Small intestine (tissue), 7 donors: ENCODE measurements around the gene ULK2. TPM values are rescaled to one million over a fixed set of nuclear protein-coding genes. Genes with fewer than 3 reads are reported as not detected.

ENCODE experiments used
- DNase-seq, 2 donors: peaks; one replicate each; pipeline versions ENCODE4 v3.0.0 to v3.0.0-alpha.2; 2013
- FAIRE-seq: peaks from 2 replicates; lab custom pipeline; 2012; peaks lifted over from hg19 to GRCh38; lab: Jason Lieb, UNC
- H3K27ac ChIP-seq, 3 donors: one replicate each; pipeline ENCODE4 v1.5.1; 2013; ENCODE audit warnings: low read length in 2 of 3, mild to moderate bottlenecking in 2 of 3, control low read depth in 1 of 3, inconsistent platforms in 1 of 3, low read depth in 1 of 3, moderate library complexity in 1 of 3
- H3K27me3 ChIP-seq, 3 donors: one replicate each; pipeline ENCODE4 v1.6.1; 2013; ENCODE audit warnings: low read length in 3 of 3, inconsistent platforms in 1 of 3; ENCODE audit not compliant: control insufficient read depth in 3 of 3, insufficient read depth in 3 of 3
- H3K36me3 ChIP-seq, 3 donors: one replicate each; pipeline ENCODE4 v1.6.1; 2013; ENCODE audit warnings: low read length in 3 of 3, inconsistent platforms in 1 of 3, low read depth in 1 of 3, mild to moderate bottlenecking in 1 of 3, moderate library complexity in 1 of 3; ENCODE audit not compliant: control insufficient read depth in 3 of 3, insufficient read depth in 2 of 3
- H3K4me1 ChIP-seq, 3 donors: one replicate each; pipeline ENCODE4 v1.6.1; 2013; ENCODE audit warnings: low read length in 2 of 3, inconsistent platforms in 1 of 3, low read depth in 1 of 3, mild to moderate bottlenecking in 1 of 3, moderate library complexity in 1 of 3; ENCODE audit not compliant: control insufficient read depth in 3 of 3, insufficient read depth in 2 of 3
- H3K4me3 ChIP-seq, 3 donors: one replicate each; pipeline ENCODE4 v1.5.1; 2013; ENCODE audit warnings: low read length in 3 of 3, control low read depth in 1 of 3, inconsistent platforms in 1 of 3, low read depth in 1 of 3, mild to moderate bottlenecking in 1 of 3, moderate library complexity in 1 of 3
- H3K9me3 ChIP-seq, 2 donors: one replicate each; pipeline ENCODE4 v1.6.1; 2013; ENCODE audit warnings: low read depth in 1 of 2, low read length in 1 of 2; ENCODE audit not compliant: control insufficient read depth in 2 of 2, insufficient read depth in 1 of 2
- WGBS, 3 donors: extraction: QIAGEN DNeasy Blood & Tissue Kit; methylation state at CpG; one replicate each; pipeline ENCODE4 v1.1.7; 2013; 5-methylcytosine and 5-hydroxymethylcytosine counted together
- polyA plus RNA-seq, 4 donors: library from polyadenylated mRNA; stranded (reverse) in 3 of 4; unstranded in 1 of 4; fragments of 200-250 nt in 3 of 4; fragments of 120-200 nt in 1 of 4; gene quantifications; one replicate each; pipeline versions ENCODE4 v1.2.1 to v1.2.3, GENCODE V29; 2013
- donor health status: healthy with polysubstance abuse.
- donor health status: control.
- donor health status: control.
- donor health status: Bipolar disorder and iron deficiency.
- donor health status: healthy.

The ULK2 gene
- polyA plus RNA-seq, 4 donors, result 1.8 to 11.4 (median 3.5) TPM

DNA sequence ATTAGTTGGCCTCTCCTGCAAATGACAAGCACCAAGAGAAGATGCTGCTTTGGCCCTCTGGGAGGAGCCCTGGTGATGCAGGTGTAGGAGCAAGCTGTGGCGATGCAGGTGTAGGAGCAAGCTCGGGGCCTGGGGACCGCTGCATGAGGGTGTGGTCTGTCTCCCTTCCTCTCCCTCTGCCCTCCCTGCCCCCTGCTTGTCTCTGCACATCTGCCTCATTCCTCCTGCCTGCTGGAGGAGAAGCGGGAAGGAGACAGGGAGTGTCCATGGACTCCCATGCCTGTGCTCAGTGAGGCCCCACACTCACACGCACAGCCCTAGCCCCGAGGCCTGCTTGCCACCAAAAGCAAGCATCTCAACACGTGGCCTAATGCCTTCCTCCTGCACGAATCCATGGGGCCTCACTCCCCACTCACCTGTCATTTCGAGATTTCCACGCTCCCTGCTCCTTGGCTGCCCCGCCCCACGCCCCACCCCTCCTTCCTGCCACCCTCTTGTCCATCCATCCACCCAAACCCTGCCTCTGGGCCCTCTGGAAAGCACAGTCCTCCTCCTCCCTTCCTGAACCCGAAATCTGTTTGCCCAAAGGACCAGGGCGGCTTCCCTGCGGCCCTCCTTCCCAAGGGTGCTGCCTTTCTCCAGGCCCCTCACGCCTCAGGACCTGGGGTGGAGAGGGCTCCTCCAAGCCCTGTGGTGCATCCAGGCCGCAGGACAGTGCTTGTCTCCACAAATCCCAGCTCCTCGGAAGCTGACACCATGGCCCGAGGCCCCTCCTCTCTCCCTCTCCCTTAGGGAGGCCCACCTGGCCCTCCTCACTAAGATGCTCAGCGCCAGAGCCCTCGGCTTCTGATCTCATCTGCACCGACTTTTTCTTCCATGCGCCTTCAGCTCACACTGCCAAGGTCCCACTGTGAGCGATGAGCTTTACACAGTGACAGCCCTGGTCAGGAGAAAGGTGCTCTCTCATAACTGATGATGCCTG, 107.9 kb downstream of the ULK2 start:
- no peak for DNase-seq
- Histone ChIP-seq H3K27me3 (no peaks in the 10 kb centered on the region), H3K36me3 (no peaks in the 10 kb centered on the region), H3K4me1 (peaks cover 0 to 9% (median 0%) of the 10 kb centered on the region in 3 donors), H3K9me3 (no peaks in the 10 kb centered on the region), H3K27ac (no peak overlapping the region), H3K4me3 (no peak overlapping the region)
- FAIRE-seq, result no peak
- 79 to 85% (median 80%) methylated on average over 23 to 24 of the region's 24 CpGs for WGBS, 3 donors

DNA sequence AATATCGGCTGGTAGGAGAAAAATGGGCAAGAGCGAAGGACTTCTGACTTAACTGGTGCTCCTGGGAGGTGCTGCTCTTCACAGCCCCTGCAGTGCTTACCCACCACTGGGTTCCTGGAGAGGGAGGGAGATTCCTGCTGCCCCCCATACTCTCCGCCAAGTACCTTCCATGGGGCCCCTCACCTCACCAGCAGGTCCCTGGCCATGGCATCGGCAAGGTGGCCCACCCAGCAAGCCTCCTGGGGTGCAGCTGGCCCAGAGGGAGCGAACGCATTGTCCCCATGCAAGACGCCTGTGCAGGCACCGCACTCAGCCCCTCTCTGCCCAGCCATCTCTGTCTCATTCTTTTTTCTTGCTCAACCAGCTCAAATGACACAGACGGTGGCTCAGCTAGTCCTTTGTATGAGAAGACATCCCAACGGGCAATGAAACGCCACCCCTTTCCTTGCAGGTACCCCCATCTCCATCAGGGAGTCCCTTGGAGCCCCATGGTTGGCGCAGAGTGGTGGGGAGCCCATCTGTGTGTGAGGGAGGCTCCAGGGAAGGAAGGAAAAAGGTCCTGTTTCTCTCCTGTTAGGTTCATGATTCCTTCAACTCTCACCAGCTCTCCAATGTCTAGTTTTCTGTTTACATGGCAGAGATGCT, 110.1 kb downstream of the ULK2 start:
- H3K27ac ChIP-seq, result no peak overlapping the region
- WGBS, 3 donors, result 86 to 89% (median 87%) methylated on average over 12 of the region's 12 CpGs
- no peak overlapping the region for H3K4me3 ChIP-seq
- H3K27me3 ChIP-seq, result no peaks in the 10 kb centered on the region
- DNase-seq, result no peak
- H3K9me3 ChIP-seq, result no peaks in the 10 kb centered on the region
- peaks cover 0 to 9% (median 0%) of the 10 kb centered on the region in 3 donors for H3K4me1 ChIP-seq
- H3K36me3 ChIP-seq, result no peaks in the 10 kb centered on the region
- no peak for FAIRE-seq

DNA sequence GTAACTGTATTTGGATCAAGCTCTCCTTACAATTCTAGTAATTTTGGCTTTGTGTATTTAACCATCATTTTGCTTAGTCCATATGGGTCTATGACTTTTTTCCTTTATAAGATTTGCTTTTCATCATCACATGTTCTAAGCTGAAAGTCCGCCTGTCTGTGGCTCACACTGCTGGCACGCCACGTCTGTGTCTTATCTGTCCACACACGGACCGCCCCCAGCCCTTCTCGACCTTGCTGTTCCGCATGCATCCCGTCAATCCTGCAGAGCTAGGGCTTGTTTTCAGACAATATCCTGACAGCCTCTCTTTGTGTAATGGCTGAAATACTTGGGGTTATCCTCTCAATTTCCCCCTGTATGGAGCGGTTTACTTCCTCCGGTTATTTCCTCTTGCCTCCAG, 111.2 kb downstream of the ULK2 start:
- FAIRE-seq (no peak), DNase-seq (peak in 1 of 2 donors; percentile 62)
- no peaks in the 10 kb centered on the region for H3K9me3 ChIP-seq
- no peaks in the 10 kb centered on the region for H3K27me3 ChIP-seq
- 73 to 77% (median 75%) methylated on average over 10 of the region's 10 CpGs for WGBS, 3 donors
- H3K4me1 ChIP-seq, result peaks cover 0 to 9% (median 0%) of the 10 kb centered on the region in 3 donors
- H3K4me3 ChIP-seq, result no peak overlapping the region
- H3K36me3 ChIP-seq, result no peaks in the 10 kb centered on the region
- H3K27ac ChIP-seq, result no peak overlapping the region

DNA sequence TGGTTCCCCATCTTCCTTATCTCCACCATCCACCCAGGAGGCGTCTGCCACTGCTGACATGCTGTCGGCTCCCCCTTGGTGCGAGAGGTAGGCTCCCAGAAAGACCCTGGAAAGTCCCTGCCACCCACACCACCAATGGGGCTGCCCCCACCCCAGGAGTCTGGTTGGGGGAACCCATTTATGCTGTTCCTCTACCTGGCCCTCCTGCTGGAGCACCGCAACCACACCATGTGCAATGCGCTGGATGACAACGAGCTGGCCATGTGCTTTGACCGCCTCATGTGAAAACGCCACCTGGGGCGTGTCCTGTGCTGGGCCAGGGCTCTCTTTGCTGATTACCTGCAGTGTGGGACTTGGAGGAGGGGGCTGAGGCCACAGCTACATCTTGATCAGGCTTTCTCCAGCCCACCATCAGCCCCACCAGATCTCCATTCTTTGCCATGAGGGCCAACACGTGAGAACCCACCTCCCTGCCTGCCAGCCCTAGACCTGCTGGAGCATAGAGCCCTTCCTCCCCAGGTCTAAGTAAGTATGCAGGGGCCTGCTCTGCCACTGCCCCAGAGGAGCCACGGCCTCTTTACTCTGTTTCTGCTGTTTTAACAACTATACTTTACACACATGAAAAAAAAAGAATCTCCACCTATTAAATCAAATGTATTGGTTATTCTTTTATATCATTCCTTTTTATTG, 111.8 kb downstream of the ULK2 start:
- Histone ChIP-seq H3K9me3 (no peaks in the 10 kb centered on the region), H3K27me3 (no peaks in the 10 kb centered on the region), H3K36me3 (no peaks in the 10 kb centered on the region), H3K4me3 (no peak overlapping the region), H3K27ac (no peak overlapping the region), H3K4me1 (peaks cover 0 to 9% (median 0%) of the 10 kb centered on the region in 3 donors)
- WGBS, 3 donors, result 79 to 88% (median 85%) methylated on average over 11 of the region's 11 CpGs
- FAIRE-seq (no peak), DNase-seq (no peak)

DNA sequence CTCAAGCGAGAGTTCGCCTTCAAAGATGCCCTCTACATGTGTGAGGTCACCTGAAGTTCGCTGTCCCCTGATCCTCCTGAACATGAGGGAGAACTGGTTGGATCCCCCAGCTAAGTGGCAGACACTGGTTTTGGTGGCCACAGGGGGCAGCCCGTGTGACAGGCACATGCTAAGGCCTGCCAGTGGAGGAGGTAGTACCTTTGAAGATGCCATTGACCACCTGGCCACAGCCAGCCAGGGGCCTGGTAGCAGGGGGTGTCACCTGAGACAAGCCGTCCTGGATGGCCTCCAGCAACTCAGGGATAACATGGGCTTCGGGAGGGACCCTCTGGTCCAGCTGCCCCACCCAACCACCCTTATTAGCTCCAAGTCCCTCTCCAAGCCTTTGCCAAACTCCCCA, 112.3 kb downstream of the ULK2 start:
- peaks cover 0 to 9% (median 0%) of the 10 kb centered on the region in 3 donors for H3K4me1 ChIP-seq
- DNase-seq (no peak), FAIRE-seq (no peak)
- H3K4me3 ChIP-seq, result no peak overlapping the region
- no peaks in the 10 kb centered on the region for H3K9me3 ChIP-seq
- H3K27me3 ChIP-seq, result no peaks in the 10 kb centered on the region
- 85 to 91% (median 89%) methylated on average over 6 of the region's 6 CpGs for WGBS, 3 donors
- no peaks in the 10 kb centered on the region for H3K36me3 ChIP-seq
- H3K27ac ChIP-seq, result no peak overlapping the region

DNA sequence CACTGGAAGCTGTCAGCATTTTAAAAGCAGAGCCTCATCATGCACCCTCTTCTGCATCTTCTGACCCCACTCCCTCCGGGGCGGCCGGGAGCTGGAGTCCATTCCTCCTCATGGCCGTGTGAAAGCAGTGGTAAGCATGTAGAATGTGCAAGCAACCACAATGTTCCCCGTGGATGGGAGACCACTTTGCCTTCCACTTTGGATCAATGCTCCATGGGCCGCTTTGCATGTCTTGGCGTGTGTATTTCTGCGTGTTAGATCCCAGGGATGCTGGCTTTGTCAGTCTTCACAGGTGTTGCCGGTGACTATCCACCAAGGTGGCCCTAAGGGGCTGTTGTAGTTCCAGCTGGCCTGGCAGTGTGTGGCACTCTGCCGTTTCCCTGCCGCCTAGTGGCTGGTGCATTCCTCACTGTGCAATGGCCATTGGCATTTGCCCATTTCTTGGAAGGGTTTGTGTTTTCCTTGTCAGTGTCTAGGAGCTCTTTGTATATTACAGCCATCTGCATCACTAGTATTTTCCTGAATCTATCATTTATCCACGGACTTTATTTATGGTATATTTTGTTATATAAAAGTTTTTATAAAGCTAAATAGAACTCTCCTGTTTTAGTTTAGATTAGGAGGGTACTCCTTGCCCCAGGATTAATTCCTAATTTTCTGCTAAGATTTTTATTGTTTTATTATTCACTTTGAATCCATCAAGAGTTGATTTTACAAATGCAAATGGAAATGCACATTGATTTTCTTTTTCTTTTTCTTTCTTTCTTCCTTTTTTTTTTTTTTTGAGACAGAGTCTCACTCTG, 113.9 kb downstream of the ULK2 start:
- FAIRE-seq (no peak), DNase-seq (peak in 1 of 2 donors; percentile 54)
- Histone ChIP-seq H3K9me3 (no peaks in the 10 kb centered on the region), H3K27ac (no peak overlapping the region), H3K36me3 (no peaks in the 10 kb centered on the region), H3K4me1 (peaks cover 0 to 9% (median 0%) of the 10 kb centered on the region in 3 donors), H3K4me3 (no peak overlapping the region), H3K27me3 (no peaks in the 10 kb centered on the region)
- 69 to 79% (median 70%) methylated on average over 12 of the region's 12 CpGs for WGBS, 3 donors

DNA sequence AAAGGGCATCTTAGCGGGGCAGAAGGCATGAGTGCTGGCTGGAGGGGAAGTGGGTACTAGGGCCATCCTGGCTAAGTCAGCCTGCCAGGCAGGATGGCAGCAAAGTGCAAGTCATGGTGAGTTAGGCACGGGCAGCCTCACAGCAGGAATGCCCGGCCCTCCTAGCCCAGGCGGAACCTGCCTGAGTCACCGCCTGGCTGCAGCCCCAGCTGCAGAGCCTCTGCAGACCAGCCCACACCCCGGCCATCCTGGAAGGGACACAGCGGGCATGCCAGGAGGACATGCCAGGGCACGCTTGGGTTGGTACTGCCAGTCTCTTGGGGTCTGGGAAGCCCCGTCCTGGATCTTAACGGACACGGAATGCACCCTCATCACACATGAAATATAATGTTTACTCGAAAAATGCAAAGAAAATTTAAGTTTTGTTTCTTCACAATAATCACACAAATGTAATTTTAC, 114.7 kb downstream of the ULK2 start:
- peaks cover 0 to 3% (median 0%) of the 10 kb centered on the region in 3 donors for H3K27me3 ChIP-seq
- H3K9me3 ChIP-seq, result no peaks in the 10 kb centered on the region
- no peak overlapping the region for H3K4me3 ChIP-seq
- no peaks in the 10 kb centered on the region for H3K36me3 ChIP-seq
- peak in 1 of 2 donors; percentile 91 for DNase-seq
- peak overlapping the region in 1 of 3 donors; percentile 30 for H3K27ac ChIP-seq
- peaks cover 0 to 15% (median 0%) of the 10 kb centered on the region in 3 donors for H3K4me1 ChIP-seq
- FAIRE-seq, result no peak
- WGBS, 3 donors, result 34 to 60% (median 35%) methylated on average over 12 of the region's 12 CpGs
